ENCODE results near the gene AAGAB. TPM values are rescaled to one million over a fixed set of nuclear protein-coding genes. Genes with fewer than 3 reads are reported as not detected.

Gene AAGAB
- total RNA-seq, 1 experiment from 2014 or later = 102 TPM

- no peak overlapping the region for H3K4me3 ChIP-seq (ENCODE audit: low read depth in 2 of 2, low read length in 2 of 2)
Measured at GRCh38 chr15:67195305-67195704, 59.2 kb downstream of the AAGAB start.

GRCh38 chr15:67194171-67195114 lies 60.0 kb downstream of the AAGAB start:
- H3K27ac ChIP-seq (ENCODE audit: low read length) = peak overlapping the region; percentile 84

More at GRCh38 chr15:67195305-67195704, 59.2 kb downstream of the AAGAB start:
- in situ Hi-C loops (cut with HindIII; ENCODE audit: low pct_unique_long_range_greater_than_20kb, low sequenced_read_pairs) = no loop called here
- ChIA-PET CTCF (interaction anchor here (0.7 to 0.9 kb wide), 3 partner anchors 138 to 249 kb away, joined by 3 to 8 read pairs (median 3); no protein-coding TSS in a partner anchor), POLR2A (interaction anchor here (0.7 kb wide), 1 partner anchor 1098 kb away, joined by 14 read pairs; no protein-coding TSS in a partner anchor)
- TF ChIP-seq, protein P1, sequence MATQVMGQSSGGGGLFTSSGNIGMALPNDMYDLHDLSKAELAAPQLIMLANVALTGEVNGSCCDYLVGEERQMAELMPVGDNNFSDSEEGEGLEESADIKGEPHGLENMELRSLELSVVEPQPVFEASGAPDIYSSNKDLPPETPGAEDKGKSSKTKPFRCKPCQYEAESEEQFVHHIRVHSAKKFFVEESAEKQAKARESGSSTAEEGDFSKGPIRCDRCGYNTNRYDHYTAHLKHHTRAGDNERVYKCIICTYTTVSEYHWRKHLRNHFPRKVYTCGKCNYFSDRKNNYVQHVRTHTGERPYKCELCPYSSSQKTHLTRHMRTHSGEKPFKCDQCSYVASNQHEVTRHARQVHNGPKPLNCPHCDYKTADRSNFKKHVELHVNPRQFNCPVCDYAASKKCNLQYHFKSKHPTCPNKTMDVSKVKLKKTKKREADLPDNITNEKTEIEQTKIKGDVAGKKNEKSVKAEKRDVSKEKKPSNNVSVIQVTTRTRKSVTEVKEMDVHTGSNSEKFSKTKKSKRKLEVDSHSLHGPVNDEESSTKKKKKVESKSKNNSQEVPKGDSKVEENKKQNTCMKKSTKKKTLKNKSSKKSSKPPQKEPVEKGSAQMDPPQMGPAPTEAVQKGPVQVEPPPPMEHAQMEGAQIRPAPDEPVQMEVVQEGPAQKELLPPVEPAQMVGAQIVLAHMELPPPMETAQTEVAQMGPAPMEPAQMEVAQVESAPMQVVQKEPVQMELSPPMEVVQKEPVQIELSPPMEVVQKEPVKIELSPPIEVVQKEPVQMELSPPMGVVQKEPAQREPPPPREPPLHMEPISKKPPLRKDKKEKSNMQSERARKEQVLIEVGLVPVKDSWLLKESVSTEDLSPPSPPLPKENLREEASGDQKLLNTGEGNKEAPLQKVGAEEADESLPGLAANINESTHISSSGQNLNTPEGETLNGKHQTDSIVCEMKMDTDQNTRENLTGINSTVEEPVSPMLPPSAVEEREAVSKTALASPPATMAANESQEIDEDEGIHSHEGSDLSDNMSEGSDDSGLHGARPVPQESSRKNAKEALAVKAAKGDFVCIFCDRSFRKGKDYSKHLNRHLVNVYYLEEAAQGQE (IDR thresholded peaks at IDR 0.05; ENCODE audit: insufficient read depth in 1 of 2, low read depth in 2 of 2, low read length in 1 of 2) = no peak
- TF ChIP-seq TCF7L2 (IDR thresholded peaks at IDR 0.05; ENCODE audit: low read depth, low read length) (no peak), POLR2AphosphoS5 (IDR thresholded peaks at IDR 0.05; ENCODE audit: low read depth, low read length) (no peak), SIN3A (IDR thresholded peaks at IDR 0.05; ENCODE audit: borderline replicate concordance, insufficient read depth, low read depth, low read length) (no peak)
- Histone ChIP-seq H3K9me3 (ENCODE audit: control insufficient read depth, insufficient read depth, low read depth, low read length) (no peaks in the 10 kb centered on the region), H3K36me3 (ENCODE audit: control insufficient read depth, insufficient read depth, low read length) (peaks cover 32% of the 10 kb centered on the region), H3K27me3 (ENCODE audit: control insufficient read depth, insufficient read depth, low read length) (no peaks in the 10 kb centered on the region), H3K4me1 (ENCODE audit: control insufficient read depth, insufficient read depth, low read length) (peaks cover 85% of the 10 kb centered on the region), H3K27ac (ENCODE audit: low read length) (peak overlapping the region; percentile 84)
- intact Hi-C loops (cut with micrococcal nuclease; ENCODE audit: unreplicated experiment) = loop anchor here (5.0 to 10.0 kb wide), 2 partner anchors 109 to 253 kb away; no protein-coding TSS in a partner anchor
- no TSS peak for BruUV-seq (replicated peaks)
- DNase-seq (ENCODE audit: low read depth, low spot score) (no peak), ATAC-seq (no peak)

More at GRCh38 chr15:67194171-67195114, 60.0 kb downstream of the AAGAB start:
- H3K4me3 ChIP-seq (ENCODE audit: low read depth in 2 of 2, low read length in 2 of 2) = no peak overlapping the region
- intact Hi-C loops (cut with micrococcal nuclease; ENCODE audit: unreplicated experiment) (loop anchor here (5.0 to 10.0 kb wide), 2 partner anchors 110 to 252 kb away; no protein-coding TSS in a partner anchor), in situ Hi-C loops (cut with HindIII; ENCODE audit: low pct_unique_long_range_greater_than_20kb, low sequenced_read_pairs) (no loop called here)
- no peaks in the 10 kb centered on the region for H3K9me3 ChIP-seq (ENCODE audit: control insufficient read depth, insufficient read depth, low read depth, low read length)
- ChIA-PET POLR2A (no interaction called here), CTCF (interaction anchor here (0.7 kb wide), 1 partner anchor 248 kb away, joined by 3 read pairs; no protein-coding TSS in a partner anchor)
- TSS peak; percentile 39 for BruUV-seq (replicated peaks)
- DNase-seq (ENCODE audit: low read depth, low spot score) (no peak), ATAC-seq (no peak)
- H3K36me3 ChIP-seq (ENCODE audit: control insufficient read depth, insufficient read depth, low read length) = peaks cover 37% of the 10 kb centered on the region
- peaks cover 94% of the 10 kb centered on the region for H3K4me1 ChIP-seq (ENCODE audit: control insufficient read depth, insufficient read depth, low read length)
- no peaks in the 10 kb centered on the region for H3K27me3 ChIP-seq (ENCODE audit: control insufficient read depth, insufficient read depth, low read length)
- no peak; the same call in 1 of the 2 replicates for TF ChIP-seq POLR2AphosphoS5 (IDR thresholded peaks at IDR 0.05; ENCODE audit: low read depth, low read length)
- TF ChIP-seq TCF7L2 (IDR thresholded peaks at IDR 0.05; ENCODE audit: low read depth, low read length) = no peak
- TF ChIP-seq SIN3A (IDR thresholded peaks at IDR 0.05; ENCODE audit: borderline replicate concordance, insufficient read depth, low read depth, low read length) = peak; percentile 21; the same call in 1 of the 2 replicates

Measured in Panc1 (cell line).